Neural cell (in vitro differentiated cells): ENCODE measurements around the gene ZNF787. TPM values are rescaled to one million over a fixed set of nuclear protein-coding genes. Genes with fewer than 3 reads are reported as not detected.

Experiments used
- H2AFZ ChIP-seq: fragments of 200-600, 300-800 bp; sonication (generic), shearing (Covaris generic); 2 replicates; pipeline ENCODE4 v1.6.0; 2014; ENCODE audit warnings: low read depth, mild to moderate bottlenecking, antibody characterized with exemption, low read length, moderate library complexity
- H3F3A ChIP-seq: fragments of 200-600 bp; shearing (Covaris generic); 2 replicates; pipeline ENCODE4 v1.6.1; 2016; ENCODE audit warnings: mild to moderate bottlenecking, moderate library complexity, mixed read lengths, antibody characterized with exemption, low read length; ENCODE audit not compliant: insufficient read depth, poor library complexity, severe bottlenecking
- H3K27ac ChIP-seq: fragments of 200-600, 300-800 bp; sonication (generic), shearing (Covaris generic); 2 replicates; pipeline ENCODE4 v1.5.1; 2014; ENCODE audit warnings: mild to moderate bottlenecking, low read length, moderate library complexity
- H3K27me3 ChIP-seq: fragments of 300-800, 200-600 bp; sonication (generic), shearing (Covaris generic); 2 replicates; pipeline ENCODE4 v1.6.0; 2014; ENCODE audit warnings: mild to moderate bottlenecking, low read depth, low read length, moderate library complexity; ENCODE audit not compliant: insufficient read depth
- H3K36me3 ChIP-seq: fragments of 300-800, 200-600 bp; sonication (generic), shearing (Covaris generic); 2 replicates; pipeline ENCODE4 v1.5.1; 2014; ENCODE audit warnings: mild to moderate bottlenecking, antibody characterized with exemption, low read length, moderate library complexity; ENCODE audit not compliant: insufficient read depth
- H3K4me2 ChIP-seq: fragments of 300-800, 200-600 bp; sonication (generic), shearing (Covaris generic); 2 replicates; pipeline ENCODE4 v1.6.0; 2014; ENCODE audit warnings: mild to moderate bottlenecking, low read length
- H3K4me3 ChIP-seq: fragments of 300-800, 200-600 bp; sonication (generic), shearing (Covaris generic); 2 replicates; pipeline ENCODE4 v1.5.1; 2014; ENCODE audit warnings: mild to moderate bottlenecking, low read length, moderate library complexity
- H3K79me2 ChIP-seq: fragments of 200-600 bp; shearing (Covaris generic); replicated peaks from 2 replicates; pipeline ENCODE4 v1.6.0; 2014; ENCODE audit warnings: mild to moderate bottlenecking, low read length, moderate library complexity; ENCODE audit not compliant: insufficient read depth
- H3K9ac ChIP-seq: fragments of 300-800, 200-600 bp; sonication (generic), shearing (Covaris generic); 2 replicates; pipeline ENCODE4 v1.6.1; 2016; ENCODE audit warnings: mild to moderate bottlenecking, low read length, mixed read lengths
- H3K9me2 ChIP-seq: fragments of 200-600 bp; shearing (Covaris generic); 2 replicates; pipeline ENCODE4 v1.6.1; 2016; ENCODE audit warnings: mild to moderate bottlenecking, low read length, mixed read lengths; ENCODE audit not compliant: insufficient read depth
- H3K9me3 ChIP-seq: fragments of 200-600, 300-800 bp; sonication (generic), shearing (Covaris generic); 2 replicates; pipeline ENCODE4 v1.6.1; 2016; ENCODE audit warnings: mild to moderate bottlenecking, mixed run types, low read length, moderate library complexity, mixed read lengths
- H4K20me1 ChIP-seq: fragments of 200-600 bp; shearing (Covaris generic); 2 replicates; pipeline ENCODE4 v1.6.1; 2016; ENCODE audit warnings: mild to moderate bottlenecking, mixed run types; ENCODE audit not compliant: insufficient read depth
- CTCF ChIP-seq: fragments of 450-650 bp; IDR thresholded peaks from 2 replicates; pipeline ENCODE4 v1.5.1; 2014; ENCODE audit warnings: antibody characterized with exemption, mild to moderate bottlenecking, moderate library complexity; ENCODE audit not compliant: poor library complexity, severe bottlenecking
- EP300 ChIP-seq: fragments of 450-650 bp; conservative IDR thresholded peaks from 2 replicates; pipeline ENCODE4 v1.6.1; 2014; ENCODE audit warnings: antibody characterized with exemption, mild to moderate bottlenecking, moderate library complexity; ENCODE audit not compliant: poor library complexity, severe bottlenecking
- EZH2 ChIP-seq: fragments of 200-600, 300-800 bp; shearing (Covaris generic), sonication (generic); IDR thresholded peaks from 2 replicates; pipeline ENCODE4 v1.6.1; 2014; ENCODE audit warnings: antibody characterized with exemption, low read length, borderline replicate concordance, mild to moderate bottlenecking; ENCODE audit not compliant: insufficient read depth, poor library complexity, severe bottlenecking
- MXI1 ChIP-seq: fragments of 450-650 bp; conservative IDR thresholded peaks from 2 replicates; pipeline ENCODE4 v1.6.1; 2014; ENCODE audit warnings: antibody characterized with exemption, mild to moderate bottlenecking; ENCODE audit not compliant: poor library complexity, severe bottlenecking
- POLR2AphosphoS5 ChIP-seq: IDR thresholded peaks from 2 replicates; pipeline ENCODE4 v1.6.1; 2012
- RAD21 ChIP-seq: fragments of 450-650 bp; conservative IDR thresholded peaks from 2 replicates; pipeline ENCODE4 v1.6.1; 2014; ENCODE audit warnings: antibody characterized with exemption, mild to moderate bottlenecking, moderate library complexity
- SMC3 ChIP-seq: fragments of 450-650 bp; conservative IDR thresholded peaks from 2 replicates; pipeline ENCODE4 v1.6.1; 2014; ENCODE audit warnings: antibody characterized with exemption, mild to moderate bottlenecking, moderate library complexity; ENCODE audit not compliant: poor library complexity
- TAF1 ChIP-seq: IDR thresholded peaks from 2 replicates; pipeline ENCODE4 v1.6.1; 2012; ENCODE audit warnings: low read depth
- polyA plus RNA-seq: library from polyadenylated mRNA; depleted of rRNA; stranded (reverse); fragments of >200 nt; gene quantifications from 2 replicates; pipeline ENCODE4 v1.2.3, GENCODE V29; 2014
- TF ChIP-seq, protein P1 (sequence below): IDR thresholded peaks from 2 replicates; pipeline ENCODE4 v1.6.1; 2012; ENCODE audit warnings: borderline replicate concordance

ZNF787 gene
- polyA plus RNA-seq, 1 donor from 2014 or later = 11.4 TPM

DNA sequence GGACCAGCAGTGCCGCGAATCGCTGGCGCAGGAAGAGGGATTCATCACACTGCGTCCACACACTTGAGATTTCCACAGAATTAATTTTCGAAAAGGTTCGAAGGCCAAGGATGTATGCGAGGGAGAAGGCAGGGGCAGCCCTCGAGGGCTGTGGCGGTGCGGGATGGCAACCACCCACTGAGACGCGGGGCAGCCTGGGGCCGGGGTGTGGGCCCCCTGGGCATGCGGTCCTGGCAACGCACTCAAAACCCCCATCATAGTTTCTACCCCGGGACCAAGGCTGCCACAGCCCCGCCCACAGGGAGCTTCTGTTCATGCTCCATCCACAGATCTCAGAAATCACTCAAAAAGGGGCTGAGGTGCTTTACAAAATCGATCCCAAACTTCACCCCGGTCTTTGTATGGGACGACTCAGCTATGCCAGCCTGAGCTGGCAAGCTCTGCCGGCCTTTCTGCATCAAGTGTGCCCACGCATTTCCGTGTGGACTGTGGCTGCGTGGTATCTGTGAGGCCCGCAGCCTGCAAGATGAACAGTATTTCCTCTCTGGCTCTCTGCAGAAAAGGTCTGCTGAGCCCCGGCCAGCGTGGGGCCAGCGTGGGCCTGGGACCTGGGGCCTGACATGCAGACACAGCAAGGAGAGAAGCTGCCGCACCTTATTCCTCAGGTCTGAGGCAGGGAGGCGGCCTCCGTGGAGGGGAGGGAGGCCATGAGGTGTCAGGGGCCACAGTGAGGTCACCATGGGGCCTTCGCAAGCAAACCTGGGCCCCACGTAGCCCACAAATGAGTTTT, 19.2 kb downstream of the ZNF787 start:
- H3K36me3 ChIP-seq = no peaks in the 10 kb centered on the region
- peaks cover 12% of the 10 kb centered on the region for H3K79me2 ChIP-seq
- H3K4me2 ChIP-seq = no peak overlapping the region
- H3K27me3 ChIP-seq = no peaks in the 10 kb centered on the region
- no peaks in the 10 kb centered on the region for H4K20me1 ChIP-seq
- H3K9ac ChIP-seq = no peak overlapping the region
- no peaks in the 10 kb centered on the region for H3F3A ChIP-seq
- peaks cover 6% of the 10 kb centered on the region for H3K9me3 ChIP-seq
- no peak overlapping the region for H3K27ac ChIP-seq
- H3K4me3 ChIP-seq = no peak overlapping the region
- H3K9me2 ChIP-seq = no peaks in the 10 kb centered on the region
- no peak overlapping the region for H2AFZ ChIP-seq
- TF ChIP-seq EZH2 (no peak), MXI1 (no peak), POLR2AphosphoS5 (no peak), CTCF (no peak), EP300 (no peak), SMC3 (no peak), TAF1 (no peak), RAD21 (no peak)
- TF ChIP-seq, protein P1, sequence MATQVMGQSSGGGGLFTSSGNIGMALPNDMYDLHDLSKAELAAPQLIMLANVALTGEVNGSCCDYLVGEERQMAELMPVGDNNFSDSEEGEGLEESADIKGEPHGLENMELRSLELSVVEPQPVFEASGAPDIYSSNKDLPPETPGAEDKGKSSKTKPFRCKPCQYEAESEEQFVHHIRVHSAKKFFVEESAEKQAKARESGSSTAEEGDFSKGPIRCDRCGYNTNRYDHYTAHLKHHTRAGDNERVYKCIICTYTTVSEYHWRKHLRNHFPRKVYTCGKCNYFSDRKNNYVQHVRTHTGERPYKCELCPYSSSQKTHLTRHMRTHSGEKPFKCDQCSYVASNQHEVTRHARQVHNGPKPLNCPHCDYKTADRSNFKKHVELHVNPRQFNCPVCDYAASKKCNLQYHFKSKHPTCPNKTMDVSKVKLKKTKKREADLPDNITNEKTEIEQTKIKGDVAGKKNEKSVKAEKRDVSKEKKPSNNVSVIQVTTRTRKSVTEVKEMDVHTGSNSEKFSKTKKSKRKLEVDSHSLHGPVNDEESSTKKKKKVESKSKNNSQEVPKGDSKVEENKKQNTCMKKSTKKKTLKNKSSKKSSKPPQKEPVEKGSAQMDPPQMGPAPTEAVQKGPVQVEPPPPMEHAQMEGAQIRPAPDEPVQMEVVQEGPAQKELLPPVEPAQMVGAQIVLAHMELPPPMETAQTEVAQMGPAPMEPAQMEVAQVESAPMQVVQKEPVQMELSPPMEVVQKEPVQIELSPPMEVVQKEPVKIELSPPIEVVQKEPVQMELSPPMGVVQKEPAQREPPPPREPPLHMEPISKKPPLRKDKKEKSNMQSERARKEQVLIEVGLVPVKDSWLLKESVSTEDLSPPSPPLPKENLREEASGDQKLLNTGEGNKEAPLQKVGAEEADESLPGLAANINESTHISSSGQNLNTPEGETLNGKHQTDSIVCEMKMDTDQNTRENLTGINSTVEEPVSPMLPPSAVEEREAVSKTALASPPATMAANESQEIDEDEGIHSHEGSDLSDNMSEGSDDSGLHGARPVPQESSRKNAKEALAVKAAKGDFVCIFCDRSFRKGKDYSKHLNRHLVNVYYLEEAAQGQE = no peak

GRCh38 chr19:56101095-56101494, 20.0 kb downstream of the ZNF787 start:
- Histone ChIP-seq H3K9ac (no peak overlapping the region), H3K9me2 (no peaks in the 10 kb centered on the region), H3K36me3 (no peaks in the 10 kb centered on the region), H3K4me3 (no peak overlapping the region), H4K20me1 (no peaks in the 10 kb centered on the region), H3K79me2 (peaks cover 9% of the 10 kb centered on the region), H3F3A (no peaks in the 10 kb centered on the region), H3K9me3 (peaks cover 6% of the 10 kb centered on the region), H3K27ac (no peak overlapping the region), H2AFZ (no peak overlapping the region), H3K4me2 (no peak overlapping the region), H3K27me3 (no peaks in the 10 kb centered on the region)
- TF ChIP-seq CTCF (no peak), EZH2 (no peak), TAF1 (no peak), SMC3 (no peak), MXI1 (no peak), POLR2AphosphoS5 (no peak), RAD21 (no peak), EP300 (no peak)
- TF ChIP-seq, protein P1 = no peak
